Panc1 (cell line): ENCODE data around the gene VSTM2A. TPM values are rescaled to one million over a fixed set of nuclear protein-coding genes. Genes with fewer than 3 reads are reported as not detected.
"Not testable (repeated sequence)": the region's sequence is repeated elsewhere in the genome, so short reads cannot be mapped to it uniquely, and the experiment has no call there.

Experiments used
- ATAC-seq: fragments of 200-7000 bp; cut with Tn5 transposase; 2 replicates; pipeline ENCODE4 v1.9.1; 2020; ENCODE audit warnings: mild to moderate bottlenecking, moderate library complexity
- Bru-seq: library from RNA; stranded (reverse); fragments of 400-500 nt; gene quantifications from one replicate; lab custom pipeline; 2021; lab: Mats Ljungman, UMichigan
- BruChase-seq, 2 experiments: library from RNA; stranded (reverse); fragments of 400-500 nt; gene quantifications; one replicate each; lab custom pipeline; 2021; lab: Mats Ljungman, UMichigan
- BruUV-seq: library from RNA; stranded (reverse); fragments of 400-500 nt; replicated peaks from 2 replicates; lab custom pipeline; 2021; lab: Mats Ljungman, UMichigan
- CTCF ChIA-PET: fragments of 300-600 bp; sonication (Branson Sonifier 250); formaldehyde crosslinking; loops from one replicate; lab custom pipeline; 2022; ENCODE audit warnings: antibody characterized with exemption; lab: Charles Lee
- POLR2A ChIA-PET: fragments of 300-600 bp; sonication (Branson Sonifier 250); formaldehyde crosslinking; loops from one replicate; lab custom pipeline; 2022; ENCODE audit warnings: antibody characterized with exemption; lab: Charles Lee
- DNase-seq: peaks from one replicate; pipeline ENCODE4 v3.0.0-alpha.2; 2010; ENCODE audit warnings: low read depth, low spot score
- H3K27ac ChIP-seq: 2 replicates; pipeline ENCODE4 v1.5.1; 2011; ENCODE audit warnings: mild to moderate bottlenecking, low read length, inconsistent platforms
- H3K27me3 ChIP-seq: fragments of 200-500 bp; sonication (Bioruptor generic); 2 replicates; pipeline ENCODE4 v1.6.0; 2014; ENCODE audit warnings: low read length, inconsistent platforms; ENCODE audit not compliant: control insufficient read depth, insufficient read depth
- H3K36me3 ChIP-seq: fragments of 200-500 bp; sonication (Bioruptor generic); 2 replicates; pipeline ENCODE4 v1.5.1; 2014; ENCODE audit warnings: inconsistent platforms, mild to moderate bottlenecking, low read length, moderate library complexity; ENCODE audit not compliant: control insufficient read depth, insufficient read depth
- H3K4me1 ChIP-seq: 2 replicates; pipeline ENCODE4 v1.5.1; 2011; ENCODE audit warnings: inconsistent platforms, mild to moderate bottlenecking, low read length, moderate library complexity; ENCODE audit not compliant: control insufficient read depth, insufficient read depth
- H3K4me3 ChIP-seq, 2 experiments: 2 replicates each; pipeline ENCODE4 v1.5.1; 2011 to 2012; ENCODE audit warnings: low read depth in 2 of 2, low read length in 2 of 2, mild to moderate bottlenecking in 2 of 2, inconsistent platforms in 1 of 2, moderate library complexity in 1 of 2
- H3K9me3 ChIP-seq: fragments of 200-500 bp; sonication (Bioruptor generic); 2 replicates; pipeline ENCODE4 v1.5.1; 2014; ENCODE audit warnings: low read depth, mild to moderate bottlenecking, inconsistent platforms, low read length, moderate library complexity; ENCODE audit not compliant: control insufficient read depth, insufficient read depth
- POLR2AphosphoS5 ChIP-seq: IDR thresholded peaks from 2 replicates; pipeline ENCODE4 v1.6.1; 2012; ENCODE audit warnings: mild to moderate bottlenecking, low read depth, low read length, moderate library complexity
- TCF7L2 ChIP-seq: IDR thresholded peaks from 2 replicates; pipeline ENCODE4 v1.6.1; 2011; ENCODE audit warnings: mild to moderate bottlenecking, low read depth, low read length, inconsistent platforms
- in situ Hi-C: cut with HindIII; loops from 2 replicates; pipeline ENCODE4 v1.10.0; 2016; ENCODE audit warnings: low sequenced_read_pairs, low pct_unique_long_range_greater_than_20kb
- intact Hi-C: fragments of 100-400 bp; cut with micrococcal nuclease; formaldehyde crosslinking; loops from one replicate; pipeline ENCODE4 v1.10.0; 2022; ENCODE audit not compliant: unreplicated experiment
- long read RNA-seq: library from polyadenylated mRNA; unstranded; transcript quantifications from one replicate; pipeline ENCODE4 v2.0.0, GENCODE V29; 2021; ENCODE audit not compliant: unreplicated experiment
- polyA plus RNA-seq: library from polyadenylated mRNA; unstranded; fragments of >200 nt; gene quantifications from one replicate; pipeline ENCODE4 v1.2.1, GENCODE V29; 2012; ENCODE audit warnings: missing spikeins; ENCODE audit not compliant: insufficient read length
- total RNA-seq: library from RNA; stranded (reverse); gene quantifications from one replicate; pipeline ENCODE4 v1.2.1, GENCODE V29; 2021; ENCODE audit not compliant: unreplicated experiment
- TF ChIP-seq, protein P1 (sequence below), 2 experiments: IDR thresholded peaks; 2 replicates each; pipeline ENCODE4 v1.6.1; 2011 to 2012; ENCODE audit warnings: low read depth in 2 of 2, control low read depth in 1 of 2, low read length in 1 of 2, mild to moderate bottlenecking in 1 of 2, moderate library complexity in 1 of 2; ENCODE audit not compliant: insufficient read depth in 1 of 2
- TF ChIP-seq, protein P2 (sequence below): fragments of 450-650 bp; IDR thresholded peaks from 2 replicates; pipeline ENCODE4 v1.5.1; 2017; ENCODE audit warnings: mild to moderate bottlenecking

The VSTM2A gene, protein sequence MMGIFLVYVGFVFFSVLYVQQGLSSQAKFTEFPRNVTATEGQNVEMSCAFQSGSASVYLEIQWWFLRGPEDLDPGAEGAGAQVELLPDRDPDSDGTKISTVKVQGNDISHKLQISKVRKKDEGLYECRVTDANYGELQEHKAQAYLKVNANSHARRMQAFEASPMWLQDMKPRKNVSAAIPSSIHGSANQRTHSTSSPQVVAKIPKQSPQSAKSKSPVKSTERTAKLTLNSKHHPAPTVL
- total RNA-seq (not detected), Bru-seq, nascent RNA (not detected), BruChase-seq, experiment 1, labeled RNA remaining after a 2-hour chase (not detected), BruChase-seq, experiment 2, labeled RNA remaining after a 6-hour chase (percentile 5 among the genes with signal in this experiment)
- not detected for polyA plus RNA-seq
- long read RNA-seq: 0 reads

DNA sequence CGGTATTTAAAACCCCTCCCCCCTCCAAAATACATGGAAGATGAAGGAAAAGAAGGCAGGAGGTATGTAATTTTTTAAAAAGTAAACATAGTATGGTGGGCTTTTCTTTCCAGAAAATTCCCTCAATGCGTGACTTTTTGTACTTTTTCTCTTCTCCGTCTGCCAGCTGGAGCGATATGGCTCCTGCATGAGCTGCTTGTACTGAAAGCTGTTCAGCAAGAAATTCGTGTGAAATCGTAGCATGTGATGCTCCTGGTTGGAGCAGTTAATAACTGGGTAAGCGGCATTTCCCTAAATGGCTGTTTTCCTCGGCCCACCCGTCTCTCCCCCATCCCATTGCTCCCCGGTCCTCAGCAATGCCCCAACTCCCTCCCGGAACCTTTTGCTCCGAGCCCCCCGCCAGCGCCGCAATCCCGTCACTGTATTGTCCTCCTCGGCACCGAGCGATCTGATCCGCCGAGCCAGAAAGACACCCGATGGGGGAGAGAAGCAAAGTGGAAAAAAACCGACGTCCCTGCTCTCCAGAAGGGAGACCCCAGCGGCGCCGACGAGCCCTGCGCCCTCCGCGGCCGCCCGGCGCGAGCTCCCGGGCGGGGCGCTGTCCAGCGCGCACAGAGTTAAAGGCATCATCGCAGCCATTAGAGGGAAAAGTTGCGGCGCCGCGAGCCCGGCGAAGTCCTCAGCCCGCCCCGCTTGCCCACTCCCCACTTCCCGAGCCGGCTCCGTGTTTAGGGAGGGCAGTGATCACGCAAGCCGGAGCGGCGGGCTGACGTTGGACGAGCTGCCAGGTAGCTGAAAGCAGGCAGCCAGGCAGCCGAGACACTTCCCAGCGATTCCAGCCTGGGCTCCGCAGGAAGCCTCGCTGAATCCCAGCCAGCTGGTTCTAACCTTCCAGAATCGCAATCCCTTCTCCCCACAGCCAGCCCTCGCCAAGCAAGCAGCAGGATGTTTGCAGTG is at the start of gene VSTM2A:
Gene VSTM2A, plus strand, starts transcription at position 707 of the 957 bp plus-strand sequence. CDS start 356 bp downstream, outside the sequence.
- POLR2A ChIA-PET: no interaction called here
- TF ChIP-seq, protein P1, sequence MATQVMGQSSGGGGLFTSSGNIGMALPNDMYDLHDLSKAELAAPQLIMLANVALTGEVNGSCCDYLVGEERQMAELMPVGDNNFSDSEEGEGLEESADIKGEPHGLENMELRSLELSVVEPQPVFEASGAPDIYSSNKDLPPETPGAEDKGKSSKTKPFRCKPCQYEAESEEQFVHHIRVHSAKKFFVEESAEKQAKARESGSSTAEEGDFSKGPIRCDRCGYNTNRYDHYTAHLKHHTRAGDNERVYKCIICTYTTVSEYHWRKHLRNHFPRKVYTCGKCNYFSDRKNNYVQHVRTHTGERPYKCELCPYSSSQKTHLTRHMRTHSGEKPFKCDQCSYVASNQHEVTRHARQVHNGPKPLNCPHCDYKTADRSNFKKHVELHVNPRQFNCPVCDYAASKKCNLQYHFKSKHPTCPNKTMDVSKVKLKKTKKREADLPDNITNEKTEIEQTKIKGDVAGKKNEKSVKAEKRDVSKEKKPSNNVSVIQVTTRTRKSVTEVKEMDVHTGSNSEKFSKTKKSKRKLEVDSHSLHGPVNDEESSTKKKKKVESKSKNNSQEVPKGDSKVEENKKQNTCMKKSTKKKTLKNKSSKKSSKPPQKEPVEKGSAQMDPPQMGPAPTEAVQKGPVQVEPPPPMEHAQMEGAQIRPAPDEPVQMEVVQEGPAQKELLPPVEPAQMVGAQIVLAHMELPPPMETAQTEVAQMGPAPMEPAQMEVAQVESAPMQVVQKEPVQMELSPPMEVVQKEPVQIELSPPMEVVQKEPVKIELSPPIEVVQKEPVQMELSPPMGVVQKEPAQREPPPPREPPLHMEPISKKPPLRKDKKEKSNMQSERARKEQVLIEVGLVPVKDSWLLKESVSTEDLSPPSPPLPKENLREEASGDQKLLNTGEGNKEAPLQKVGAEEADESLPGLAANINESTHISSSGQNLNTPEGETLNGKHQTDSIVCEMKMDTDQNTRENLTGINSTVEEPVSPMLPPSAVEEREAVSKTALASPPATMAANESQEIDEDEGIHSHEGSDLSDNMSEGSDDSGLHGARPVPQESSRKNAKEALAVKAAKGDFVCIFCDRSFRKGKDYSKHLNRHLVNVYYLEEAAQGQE (IDR thresholded peaks at IDR 0.05; ENCODE audit: insufficient read depth in 1 of 2, low read depth in 2 of 2, low read length in 1 of 2): peak; percentile 63 to 72; a peak in 3 of 4 replicates
- TF ChIP-seq, protein P2, sequence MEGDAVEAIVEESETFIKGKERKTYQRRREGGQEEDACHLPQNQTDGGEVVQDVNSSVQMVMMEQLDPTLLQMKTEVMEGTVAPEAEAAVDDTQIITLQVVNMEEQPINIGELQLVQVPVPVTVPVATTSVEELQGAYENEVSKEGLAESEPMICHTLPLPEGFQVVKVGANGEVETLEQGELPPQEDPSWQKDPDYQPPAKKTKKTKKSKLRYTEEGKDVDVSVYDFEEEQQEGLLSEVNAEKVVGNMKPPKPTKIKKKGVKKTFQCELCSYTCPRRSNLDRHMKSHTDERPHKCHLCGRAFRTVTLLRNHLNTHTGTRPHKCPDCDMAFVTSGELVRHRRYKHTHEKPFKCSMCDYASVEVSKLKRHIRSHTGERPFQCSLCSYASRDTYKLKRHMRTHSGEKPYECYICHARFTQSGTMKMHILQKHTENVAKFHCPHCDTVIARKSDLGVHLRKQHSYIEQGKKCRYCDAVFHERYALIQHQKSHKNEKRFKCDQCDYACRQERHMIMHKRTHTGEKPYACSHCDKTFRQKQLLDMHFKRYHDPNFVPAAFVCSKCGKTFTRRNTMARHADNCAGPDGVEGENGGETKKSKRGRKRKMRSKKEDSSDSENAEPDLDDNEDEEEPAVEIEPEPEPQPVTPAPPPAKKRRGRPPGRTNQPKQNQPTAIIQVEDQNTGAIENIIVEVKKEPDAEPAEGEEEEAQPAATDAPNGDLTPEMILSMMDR: no peak
- TF ChIP-seq TCF7L2 (no peak), POLR2AphosphoS5 (no peak)
- in situ Hi-C loops: no loop called here

DNA sequence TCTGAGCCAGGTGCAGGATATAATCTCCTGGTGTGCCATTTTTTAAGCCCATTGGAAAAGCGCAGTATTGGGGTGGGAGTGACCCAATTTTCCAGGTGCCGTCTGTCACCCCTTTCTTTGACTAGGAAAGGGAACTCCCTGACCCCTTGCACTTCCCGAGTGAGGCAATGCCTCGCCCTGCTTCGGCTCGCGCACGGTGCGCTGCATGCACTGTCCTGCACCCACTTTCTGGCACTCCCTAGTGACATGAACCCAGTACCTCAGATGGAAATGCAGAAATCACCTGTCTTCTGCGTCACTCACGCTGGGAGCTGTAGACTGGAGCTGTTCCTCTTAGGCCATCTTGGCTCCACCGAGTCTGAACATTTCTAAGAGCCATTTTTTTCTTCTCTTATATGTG is 37.6 kb upstream of the VSTM2A start:
- H3K36me3 ChIP-seq: not testable (repeated sequence)

More for the DNA sequence above, at the start of gene VSTM2A:
- H3K9me3 ChIP-seq: no peaks in the 10 kb centered on the region
- ATAC-seq: no peak
- peaks cover 2% of the 10 kb centered on the region; the same call in 1 of the 2 replicates for H3K4me1 ChIP-seq
- intact Hi-C loops: no loop called here
- no peak for DNase-seq
- no peaks in the 10 kb centered on the region for H3K36me3 ChIP-seq
- no TSS peak for BruUV-seq
- H3K27me3 ChIP-seq: peaks cover 42% of the 10 kb centered on the region
- H3K4me3 ChIP-seq: no peak within 1 kb of the TSS
- CTCF ChIA-PET: no interaction called here
- H3K27ac ChIP-seq: no peak within 1 kb of the TSS

More for the DNA sequence above, 37.6 kb upstream of the VSTM2A start:
- ATAC-seq, H3K4me3 ChIP-seq, H3K4me1 ChIP-seq, H3K27ac ChIP-seq, intact Hi-C loops, BruUV-seq, CTCF ChIA-PET, in situ Hi-C loops, H3K9me3 ChIP-seq, H3K27me3 ChIP-seq, POLR2A ChIA-PET, DNase-seq: not testable (repeated sequence)
